Lung (tissue), 12 donors: ENCODE measurements around the gene CHD6. TPM values are rescaled to one million over a fixed set of nuclear protein-coding genes. Genes with fewer than 3 reads are reported as not detected.

ENCODE experiments used
- ATAC-seq: fragments of 200-7000 bp; cut with Tn5 transposase; one replicate; pipeline ENCODE4 v1.9.1; 2020; ENCODE audit warnings: moderate number of reproducible peaks; ENCODE audit not compliant: insufficient read depth, low FRiP score
- DNase-seq, 3 donors: peaks; one replicate each; pipeline ENCODE4 v3.0.0-alpha.2; 2013 to 2017
- H3K27ac ChIP-seq, 2 donors: one replicate each; pipeline ENCODE4 v1.5.1; 2013; ENCODE audit warnings: mild to moderate bottlenecking in 2 of 2, moderate library complexity in 2 of 2, control low read depth in 1 of 2, inconsistent platforms in 1 of 2, low read depth in 1 of 2, low read length in 1 of 2
- H3K27me3 ChIP-seq, 3 donors: one replicate each; pipeline ENCODE4 v1.5.1; 2013; ENCODE audit warnings: low read length in 2 of 3; ENCODE audit not compliant: control insufficient read depth in 3 of 3, insufficient read depth in 3 of 3
- H3K36me3 ChIP-seq, 4 donors: one replicate each; pipeline ENCODE4 v1.5.1; 2013; ENCODE audit warnings: low read length in 4 of 4, mild to moderate bottlenecking in 1 of 4, moderate library complexity in 1 of 4; ENCODE audit not compliant: control insufficient read depth in 4 of 4, insufficient read depth in 4 of 4
- H3K4me1 ChIP-seq, 5 donors: one replicate each; pipeline ENCODE4 v1.5.1; 2013; ENCODE audit warnings: low read length in 5 of 5, mild to moderate bottlenecking in 2 of 5, moderate library complexity in 1 of 5; ENCODE audit not compliant: control insufficient read depth in 5 of 5, insufficient read depth in 5 of 5
- H3K4me3 ChIP-seq: one replicate; pipeline ENCODE4 v1.5.1; 2013; ENCODE audit warnings: mild to moderate bottlenecking, control low read depth, moderate library complexity
- H3K9ac ChIP-seq, 2 donors: one replicate each; pipeline ENCODE4 v1.5.1; 2013; ENCODE audit warnings: low read length in 2 of 2, control low read depth in 1 of 2; ENCODE audit not compliant: insufficient read depth in 1 of 2
- H3K9me3 ChIP-seq, 4 donors: one replicate each; pipeline ENCODE4 v1.5.1; 2013; ENCODE audit warnings: low read length in 3 of 4, mild to moderate bottlenecking in 1 of 4, moderate library complexity in 1 of 4; ENCODE audit not compliant: control insufficient read depth in 4 of 4, insufficient read depth in 3 of 4
- CTCF ChIP-seq: IDR thresholded peaks from 2 replicates; pipeline ENCODE4 v1.5.1; 2012; ENCODE audit warnings: mild to moderate bottlenecking; ENCODE audit errors: control extremely low read depth, extremely low read depth
- whole genome bisulfite sequencing, 2 donors: extraction: QIAGEN DNeasy Blood & Tissue Kit; methylation state at CpG; one replicate each; pipeline ENCODE4 v1.1.7; 2013; 5-methylcytosine and 5-hydroxymethylcytosine counted together
- polyA plus RNA-seq, 2 donors: library from polyadenylated mRNA; stranded (reverse); fragments of 200-250 nt; gene quantifications; one replicate each; pipeline ENCODE4 v1.2.1, GENCODE V29; 2013
- total RNA-seq, 2 donors: library from RNA; depleted of rRNA in 1 of 2; stranded (reverse); fragments of >200 nt in 1 of 2; gene quantifications; one replicate each; pipeline ENCODE4 v1.2.1, GENCODE V29; 2014 to 2021
- donor health status: control.
- donor health status: control.
- donor health status: Bipolar disorder and iron deficiency.
- donor health status: healthy.
- donor health status: DM: yes; HTN: yes; CAD: no.

Gene CHD6
- total and polyA plus RNA-seq, 4 donors, result 5.0 to 95.3 (median 21.0) TPM

- ATAC-seq, result no peak
- Histone ChIP-seq H3K4me1 (peaks cover 0 to 16% (median 8%) of the 10 kb centered on the region in 5 donors), H3K9ac (no peak overlapping the region), H3K27ac (no peak overlapping the region), H3K27me3 (no peaks in the 10 kb centered on the region), H3K9me3 (no peaks in the 10 kb centered on the region), H3K4me3 (no peak overlapping the region), H3K36me3 (no peaks in the 10 kb centered on the region)
- peak in 1 of 3 donors; percentile 47 for DNase-seq
- WGBS, 2 donors, result 61 to 71% methylated on average over 18 of the region's 18 CpGs
- no peak for TF ChIP-seq CTCF
Measured at GRCh38 chr20:41395667-41396664, 222.2 kb downstream of the CHD6 start.

GRCh38 chr20:41394931-41395666 is 223.1 kb downstream of the CHD6 start:
- Histone ChIP-seq H3K27ac (no peak overlapping the region), H3K9ac (no peak overlapping the region), H3K4me1 (peaks cover 0 to 16% (median 8%) of the 10 kb centered on the region in 5 donors), H3K4me3 (no peak overlapping the region), H3K9me3 (no peaks in the 10 kb centered on the region), H3K27me3 (no peaks in the 10 kb centered on the region), H3K36me3 (no peaks in the 10 kb centered on the region)
- no peak for TF ChIP-seq CTCF
- 77 to 86% methylated on average over 9 of the region's 9 CpGs for WGBS, 2 donors
- DNase-seq, result no peak
- no peak for ATAC-seq

GRCh38 chr20:41394081-41394480 is 224.1 kb downstream of the CHD6 start:
- peaks cover 0 to 16% (median 8%) of the 10 kb centered on the region in 5 donors for H3K4me1 ChIP-seq
- WGBS, 2 donors, result 97% methylated on average over 2 of the region's 2 CpGs
- DNase-seq (no peak), ATAC-seq (no peak)
- no peak overlapping the region for H3K4me3 ChIP-seq
- no peak overlapping the region for H3K27ac ChIP-seq
- H3K36me3 ChIP-seq, result no peaks in the 10 kb centered on the region
- no peak for TF ChIP-seq CTCF
- no peaks in the 10 kb centered on the region for H3K27me3 ChIP-seq
- H3K9me3 ChIP-seq, result no peaks in the 10 kb centered on the region
- no peak overlapping the region for H3K9ac ChIP-seq
